ENCODE measurements around the gene SULT2A1. TPM values are rescaled to one million over a fixed set of nuclear protein-coding genes. Genes with fewer than 3 reads are reported as not detected.
"Not testable (repeated sequence)": the region's sequence is repeated elsewhere in the genome, so short reads cannot be mapped to it uniquely, and the experiment has no call there.

Gene SULT2A1, protein sequence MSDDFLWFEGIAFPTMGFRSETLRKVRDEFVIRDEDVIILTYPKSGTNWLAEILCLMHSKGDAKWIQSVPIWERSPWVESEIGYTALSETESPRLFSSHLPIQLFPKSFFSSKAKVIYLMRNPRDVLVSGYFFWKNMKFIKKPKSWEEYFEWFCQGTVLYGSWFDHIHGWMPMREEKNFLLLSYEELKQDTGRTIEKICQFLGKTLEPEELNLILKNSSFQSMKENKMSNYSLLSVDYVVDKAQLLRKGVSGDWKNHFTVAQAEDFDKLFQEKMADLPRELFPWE
- not detected for total RNA-seq

DNA sequence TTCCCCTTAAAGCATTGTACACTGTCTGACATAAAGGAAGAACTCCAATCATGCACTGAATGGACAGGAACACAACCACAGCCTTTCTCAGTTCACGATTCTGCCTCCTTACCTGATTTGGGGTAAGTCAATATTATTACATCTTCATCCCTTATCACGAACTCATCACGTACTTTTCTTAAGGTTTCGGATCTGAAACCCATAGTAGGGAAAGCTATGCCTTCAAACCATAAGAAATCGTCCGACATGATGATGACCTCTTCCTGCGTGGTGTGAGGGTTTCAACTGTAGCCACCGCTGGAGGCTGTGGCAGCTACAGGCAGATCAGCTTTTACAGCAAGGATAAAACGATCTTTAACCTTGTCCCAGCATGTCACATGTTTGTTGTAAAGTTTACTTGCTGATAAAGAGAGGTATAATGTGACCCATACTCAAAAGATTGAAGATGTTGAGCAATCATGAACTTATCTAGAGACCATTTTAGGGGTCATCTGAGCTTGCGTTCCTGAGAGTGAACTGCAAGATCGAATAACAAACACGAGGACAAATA is at the start of gene SULT2A1:
Gene SULT2A1 (minus strand): TSS at position 306 of the 550 bp plus-strand sequence. CDS start 58 bp downstream, at position 248.
- no peak for DNase-seq

DNA sequence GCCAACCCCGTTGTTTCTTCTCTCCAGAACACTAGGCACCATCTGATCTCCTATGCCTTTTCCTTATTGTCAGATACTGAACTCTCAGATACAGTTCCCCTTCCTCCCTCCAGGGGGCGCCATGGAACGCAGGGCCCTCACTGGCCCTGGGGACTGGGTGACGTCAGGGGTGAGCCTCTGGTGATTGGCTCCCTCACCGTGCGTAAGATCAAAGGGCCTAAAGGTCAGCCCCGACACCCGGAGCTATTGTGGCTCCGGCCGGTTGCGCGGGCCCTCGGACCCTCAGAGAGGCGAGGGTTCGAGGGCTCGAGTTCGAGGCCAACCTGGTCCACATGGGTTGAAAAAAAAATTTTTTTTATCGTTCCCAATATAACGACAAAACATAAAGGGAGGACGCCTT is 42.5 kb upstream of the SULT2A1 start:
- DNase-seq = not testable (repeated sequence)

DNA sequence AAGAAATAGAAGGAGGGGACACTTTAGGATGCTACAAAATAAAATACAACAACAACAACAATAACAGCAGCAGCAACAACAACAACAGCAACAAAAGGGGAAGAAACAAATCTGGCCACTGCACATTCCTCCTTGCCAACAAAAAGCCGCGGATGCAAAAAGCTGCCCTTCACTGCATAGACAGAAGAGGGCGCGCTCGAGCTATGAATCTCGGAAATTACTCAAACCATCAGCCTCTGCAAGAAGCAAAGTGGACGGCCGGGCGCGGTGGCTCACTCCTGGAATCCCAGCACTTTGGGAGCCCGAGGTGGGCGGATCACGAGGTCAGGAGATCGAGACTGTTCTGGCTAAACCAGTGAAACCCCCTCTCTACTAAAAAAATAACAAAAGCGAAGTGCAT is 34.0 kb upstream of the SULT2A1 start:
- not testable (repeated sequence) for DNase-seq

DNA sequence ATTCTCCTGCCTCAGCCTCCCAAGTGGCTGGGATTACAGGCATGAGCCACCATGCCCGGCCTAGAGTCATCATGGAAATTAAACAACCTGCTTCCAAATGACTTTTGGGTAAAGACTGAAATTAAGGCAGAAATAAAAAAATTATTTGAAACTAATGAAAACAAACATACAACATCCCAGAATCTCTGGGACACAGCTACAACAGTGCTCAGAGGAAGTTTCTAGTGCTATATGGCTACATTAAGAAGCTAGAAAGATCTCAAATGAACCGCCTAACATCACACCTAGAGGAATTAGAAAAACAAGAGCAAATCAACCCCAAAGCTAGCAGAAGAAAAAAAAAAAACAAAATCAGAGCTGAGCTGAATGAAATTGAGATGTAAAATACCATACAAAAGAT is 24.1 kb upstream of the SULT2A1 start:
- DNase-seq = not testable (repeated sequence)

DNA sequence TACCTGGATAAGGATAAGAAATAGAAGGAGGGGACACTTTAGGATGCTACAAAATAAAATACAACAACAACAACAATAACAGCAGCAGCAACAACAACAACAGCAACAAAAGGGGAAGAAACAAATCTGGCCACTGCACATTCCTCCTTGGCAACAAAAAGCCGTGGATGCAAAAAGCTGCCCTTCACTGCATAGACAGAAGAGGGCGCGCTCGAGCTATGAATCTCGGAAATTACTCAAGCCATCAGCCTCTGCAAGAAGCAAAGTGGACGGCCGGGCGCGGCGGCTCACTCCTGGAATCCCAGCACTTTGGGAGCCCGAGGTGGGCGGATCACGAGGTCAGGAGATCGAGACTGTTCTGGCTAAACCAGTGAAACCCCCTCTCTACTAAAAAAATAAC is 23.2 kb upstream of the SULT2A1 start:
- DNase-seq = peak; percentile 44

DNA sequence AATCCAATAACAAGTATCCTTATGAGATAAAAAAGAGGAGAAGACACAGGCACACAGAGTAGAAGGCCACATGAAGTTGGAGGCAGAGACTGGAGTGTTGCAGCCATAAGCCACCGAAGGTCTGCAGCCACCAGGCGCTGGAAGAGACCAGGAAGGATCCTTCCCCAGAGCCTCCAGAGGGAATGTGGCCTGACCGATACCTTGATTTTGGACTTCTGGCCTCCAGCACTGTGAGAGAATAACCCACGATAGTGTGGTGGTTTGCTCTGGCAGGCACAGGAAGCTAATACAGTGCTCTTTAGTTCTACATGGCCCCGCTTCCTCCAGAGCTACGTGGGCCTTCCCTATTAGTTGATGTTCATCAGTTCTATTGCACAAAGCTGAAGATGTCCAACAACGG is 15.3 kb upstream of the SULT2A1 start:
- DNase-seq = no peak

DNA sequence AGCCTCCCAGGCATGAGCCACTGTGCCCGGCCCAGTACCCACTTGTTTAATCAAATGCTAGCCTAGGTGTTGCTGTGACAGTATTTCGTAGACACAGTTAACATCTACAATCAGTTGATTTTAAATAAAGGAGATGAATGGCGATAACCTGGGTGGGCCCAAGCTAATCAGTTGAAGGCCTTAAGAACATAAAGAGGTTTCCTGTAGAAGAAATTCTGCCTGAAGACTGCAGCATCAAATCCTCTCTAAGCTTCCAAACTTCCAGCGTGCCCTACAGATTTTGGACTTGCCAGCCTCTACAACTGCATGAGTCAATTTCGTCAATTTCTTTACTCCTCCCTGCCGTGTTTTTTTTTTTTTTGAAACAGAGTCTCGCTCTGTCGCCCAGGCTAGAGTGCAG is 13.2 kb upstream of the SULT2A1 start:
- DNase-seq = no peak

DNA sequence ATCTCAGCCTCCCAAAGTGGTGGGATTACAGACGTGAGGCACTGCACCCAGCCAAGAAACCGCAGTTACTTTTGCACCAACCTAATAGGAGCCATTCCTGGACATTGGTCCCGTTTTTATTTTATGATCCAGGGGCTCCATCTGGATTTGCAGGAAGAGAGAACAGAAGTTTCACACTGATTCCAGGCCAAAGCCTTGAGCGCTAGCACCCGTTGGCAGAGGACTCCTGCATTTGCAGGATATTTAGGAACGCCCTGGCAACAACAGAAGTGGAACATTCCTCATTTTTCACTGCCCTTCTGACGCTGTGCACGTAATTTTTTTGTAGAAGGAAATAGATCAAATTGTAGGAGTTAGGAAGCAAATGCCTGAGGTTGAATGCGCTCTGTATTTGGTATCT is 11.7 kb upstream of the SULT2A1 start:
- DNase-seq = no peak

DNA sequence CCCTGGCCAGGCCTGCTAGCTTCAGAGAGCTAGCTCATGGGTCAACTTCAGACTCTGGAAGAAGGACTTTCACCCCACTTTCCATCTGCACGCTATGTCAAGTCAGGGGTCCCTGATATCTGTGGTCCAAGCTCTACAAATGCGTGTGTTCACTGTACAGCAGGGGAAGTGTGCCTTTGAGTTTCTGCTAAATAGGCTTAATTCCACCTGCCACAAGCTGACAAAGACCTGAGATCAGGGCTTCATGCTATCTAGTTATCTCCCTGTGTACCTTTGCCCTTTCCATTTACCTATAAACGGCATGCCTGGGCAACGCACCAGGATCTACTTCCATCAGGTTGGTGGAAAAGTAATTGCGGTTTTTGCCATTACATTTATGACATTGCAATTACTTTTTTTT is 10.7 kb upstream of the SULT2A1 start:
- DNase-seq = no peak

DNA sequence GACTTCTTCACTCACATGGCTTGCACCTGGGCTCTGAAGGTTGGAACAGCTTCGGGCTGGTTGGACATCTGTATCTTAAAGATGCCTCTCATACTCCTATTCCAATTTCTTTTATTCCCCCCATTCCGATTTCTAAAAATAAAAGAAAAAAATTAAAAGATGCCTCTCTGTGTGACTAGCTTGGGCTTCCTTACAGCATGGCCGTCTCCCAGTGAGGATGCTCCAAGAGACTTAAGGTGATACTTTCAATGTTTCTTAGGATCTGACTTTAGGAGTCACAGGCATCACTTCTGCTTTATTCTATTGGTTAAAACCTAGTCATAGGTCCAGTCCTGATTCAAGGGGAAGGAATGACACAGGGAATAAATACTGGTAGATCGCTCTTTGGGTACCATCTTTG is 9.9 kb upstream of the SULT2A1 start:
- DNase-seq = no peak

DNA sequence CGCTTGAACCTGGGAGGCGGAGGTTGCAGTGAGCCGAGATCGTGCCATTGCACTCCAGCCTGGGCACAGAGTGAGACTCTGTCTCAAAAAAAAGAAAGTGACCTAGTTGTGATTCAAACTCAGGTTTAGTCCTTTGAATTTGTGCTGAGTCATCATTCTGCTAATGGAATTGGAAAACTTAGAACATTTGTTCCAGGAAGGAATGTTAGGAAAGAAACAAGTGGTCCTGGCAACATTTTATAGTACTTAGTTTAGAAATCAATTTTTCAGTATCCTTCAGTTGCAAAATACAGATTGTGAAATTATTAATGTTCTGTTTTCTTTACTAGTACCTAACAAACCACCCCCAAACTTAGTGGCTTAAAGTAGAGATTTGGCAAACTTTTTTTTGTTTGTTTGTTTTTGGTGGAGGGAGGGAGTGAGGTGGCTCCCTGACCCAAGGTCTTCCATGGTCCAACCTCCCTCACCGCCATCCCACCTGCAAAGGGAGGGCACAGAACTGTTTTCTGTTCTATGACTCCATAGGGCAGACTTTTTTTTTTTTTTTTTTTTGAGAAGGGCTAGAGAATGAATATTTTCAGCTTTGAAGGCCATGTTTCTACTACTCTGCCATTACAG is 9.2 kb upstream of the SULT2A1 start:
- DNase-seq = no peak

DNA sequence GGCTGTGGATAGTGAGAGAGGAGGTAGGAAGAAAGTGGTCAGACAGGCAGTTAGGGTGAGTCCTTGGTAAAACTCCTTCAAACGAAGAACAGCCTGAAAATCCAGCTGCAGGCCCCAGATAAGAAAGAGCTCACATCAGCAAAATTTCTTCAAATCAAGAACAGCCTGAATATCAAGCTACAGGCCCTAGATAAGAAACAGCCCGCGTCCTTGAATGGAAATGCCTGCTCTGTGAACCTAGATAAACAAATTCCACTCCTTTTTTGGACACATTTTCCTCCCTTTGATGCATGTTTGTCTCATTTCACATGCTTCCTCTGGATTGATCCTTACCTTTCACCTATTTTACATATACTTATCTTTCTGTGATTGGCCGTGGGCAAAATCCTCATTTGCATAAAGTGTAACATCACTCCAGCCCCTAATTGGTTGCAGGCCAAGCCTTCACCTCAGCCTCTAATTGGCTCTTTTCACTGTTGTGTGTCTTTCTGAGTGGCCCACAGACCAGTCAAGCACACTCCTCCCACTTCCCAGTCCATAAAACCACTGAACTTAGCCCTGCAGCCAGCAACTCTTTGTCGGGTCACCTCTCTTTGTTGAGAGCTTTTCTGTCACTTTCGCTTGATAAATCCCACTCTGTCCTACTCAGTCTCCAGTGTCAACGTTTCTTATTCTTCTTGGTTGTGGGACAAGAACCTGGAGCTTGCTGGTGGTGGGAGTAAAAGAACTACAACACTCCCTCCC is 6.0 kb upstream of the SULT2A1 start:
- no peak for DNase-seq

DNA sequence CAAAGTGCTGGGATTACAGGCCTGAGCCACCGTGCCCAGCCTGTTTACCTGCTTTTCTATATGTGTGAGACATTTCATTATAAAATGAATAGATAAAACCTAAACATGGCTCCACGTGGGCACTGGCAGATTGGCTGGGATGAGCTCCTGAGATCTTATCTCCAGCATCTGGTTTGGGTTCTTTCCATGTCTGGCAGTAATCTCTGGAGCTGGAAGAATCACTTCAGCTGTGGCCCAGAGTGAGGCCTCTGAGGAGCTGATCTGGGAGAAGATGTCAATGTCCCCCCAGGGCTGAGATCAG is 5.5 kb upstream of the SULT2A1 start:
- DNase-seq = no peak

DNA sequence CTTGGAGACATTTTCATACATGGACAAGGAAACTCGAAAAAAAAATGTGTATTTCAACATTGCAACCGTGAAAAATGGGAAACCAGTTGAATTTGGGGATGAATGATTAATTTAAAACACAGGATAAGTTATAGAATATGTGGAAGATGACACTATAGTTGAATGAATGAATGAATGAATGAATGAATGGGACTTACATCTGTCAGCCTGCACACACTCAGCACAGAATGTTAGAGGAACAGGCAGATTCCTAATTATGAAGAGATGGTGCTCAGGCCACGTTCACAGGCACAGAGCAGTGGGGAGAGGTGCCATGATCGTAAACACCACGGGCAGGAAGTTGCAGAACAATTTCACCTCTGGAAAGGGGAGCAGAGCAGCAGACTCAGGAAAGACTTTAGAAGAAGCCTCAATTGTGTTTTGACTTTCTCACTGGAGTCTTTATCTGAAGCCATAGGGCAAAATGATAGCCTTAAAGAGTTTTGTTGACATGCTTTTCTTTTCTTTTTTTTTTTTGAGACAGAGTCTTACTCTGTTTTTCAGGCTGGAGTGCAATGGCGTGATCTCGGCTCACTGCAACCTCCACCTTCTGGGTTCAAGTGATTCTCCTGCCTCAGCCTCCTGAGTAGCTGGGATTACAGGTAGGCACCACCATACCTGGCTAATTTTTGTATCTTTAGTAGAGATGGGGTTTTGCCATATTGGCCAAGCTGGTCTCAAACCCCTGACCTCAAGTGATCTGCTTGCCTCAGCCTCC is 4.9 kb upstream of the SULT2A1 start:
- no peak for DNase-seq

DNA sequence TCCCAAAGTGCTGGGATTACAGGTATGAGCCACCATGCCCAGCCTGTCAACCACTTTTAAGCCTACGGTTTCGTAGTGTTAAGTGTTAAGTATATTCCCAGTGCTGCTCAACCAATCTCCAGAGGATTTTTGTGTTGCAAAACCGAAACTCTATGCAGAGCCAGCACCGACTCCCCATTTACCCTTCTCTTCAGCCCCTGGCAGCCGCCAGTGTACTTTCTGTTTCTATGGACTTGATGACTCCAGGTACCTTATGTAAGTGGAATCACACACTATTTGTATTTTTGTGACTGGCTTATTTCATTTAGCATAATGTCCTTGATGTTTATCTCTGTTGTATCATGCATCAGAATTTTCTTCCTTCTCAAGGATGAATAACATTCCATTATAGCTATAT is 1.1 kb downstream of the SULT2A1 start:
- no peak for DNase-seq

DNA sequence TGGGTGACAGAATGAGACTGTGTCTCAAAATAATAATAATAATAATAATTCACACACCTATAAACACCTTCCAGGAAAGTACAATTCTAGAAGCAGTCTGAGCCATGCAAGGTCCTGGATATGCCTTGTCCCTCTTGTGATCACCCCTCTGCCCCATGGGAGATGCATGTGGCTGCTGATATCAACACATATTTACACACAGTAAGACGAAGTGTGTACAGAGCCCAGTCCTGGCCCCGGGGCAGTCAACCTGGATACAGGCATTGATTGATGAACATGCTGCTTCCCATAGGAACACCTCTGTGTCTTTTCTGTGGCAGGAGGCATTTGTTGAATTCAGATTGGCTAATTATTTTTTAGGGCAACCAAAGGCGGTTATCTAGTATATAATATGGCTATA is 3.2 kb downstream of the SULT2A1 start:
- DNase-seq = no peak

DNA sequence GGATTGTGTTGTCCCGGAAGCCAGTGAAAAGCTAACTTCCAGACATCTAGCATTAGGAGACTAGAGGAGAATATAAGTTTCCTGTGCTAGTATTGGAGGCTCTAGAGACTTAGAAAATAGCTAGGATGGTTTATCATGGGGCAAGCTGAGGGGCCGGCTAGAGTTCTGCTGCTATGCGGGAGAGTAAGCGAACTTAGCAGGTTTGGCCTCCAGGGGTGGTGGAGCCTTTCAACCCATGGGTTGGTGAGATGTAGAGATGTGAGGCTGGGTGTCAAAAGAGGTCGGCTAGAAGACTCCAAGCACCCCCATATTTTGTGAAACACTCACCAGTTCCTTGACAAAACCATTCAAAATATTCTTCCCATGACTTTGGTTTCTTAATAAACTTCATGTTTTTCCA is 4.4 kb downstream of the SULT2A1 start:
- no peak for DNase-seq

DNA sequence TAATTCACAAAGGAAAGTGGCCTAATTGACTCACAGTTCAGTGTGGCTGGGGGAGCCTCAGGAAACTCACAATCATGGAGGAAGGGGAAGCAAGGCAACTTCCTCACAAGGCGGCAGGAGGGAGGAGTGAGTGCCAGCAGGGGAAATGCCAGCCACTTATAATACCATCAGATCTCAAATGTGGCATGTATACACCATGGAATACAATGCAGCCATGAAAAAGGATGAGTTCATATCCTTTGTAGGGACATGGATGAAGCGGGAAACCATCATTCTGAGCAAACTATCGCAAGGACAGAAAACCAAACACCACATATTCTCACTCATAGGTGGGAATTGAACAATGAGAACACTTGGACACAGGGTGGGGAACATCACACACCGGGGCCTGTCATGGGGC is 6.7 kb downstream of the SULT2A1 start:
- DNase-seq = not testable (repeated sequence)

DNA sequence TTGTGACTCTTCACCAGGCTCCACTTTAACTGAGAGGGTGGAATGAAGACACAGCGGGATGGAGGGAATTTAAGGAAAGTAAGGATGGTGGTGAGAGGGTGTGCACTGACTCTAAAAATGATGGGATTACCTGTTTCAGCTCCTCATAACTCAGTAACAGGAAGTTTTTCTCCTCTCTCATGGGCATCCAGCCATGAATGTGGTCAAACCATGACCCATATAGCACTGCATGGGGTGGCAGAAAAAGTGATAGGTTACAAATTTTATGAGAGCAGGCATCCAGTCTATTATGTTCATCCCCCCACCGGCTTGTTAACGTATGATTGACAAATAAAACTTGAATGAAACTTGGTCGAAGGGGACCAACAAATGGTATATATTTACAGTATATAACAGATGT is 7.2 kb downstream of the SULT2A1 start:
- no peak for DNase-seq

DNA sequence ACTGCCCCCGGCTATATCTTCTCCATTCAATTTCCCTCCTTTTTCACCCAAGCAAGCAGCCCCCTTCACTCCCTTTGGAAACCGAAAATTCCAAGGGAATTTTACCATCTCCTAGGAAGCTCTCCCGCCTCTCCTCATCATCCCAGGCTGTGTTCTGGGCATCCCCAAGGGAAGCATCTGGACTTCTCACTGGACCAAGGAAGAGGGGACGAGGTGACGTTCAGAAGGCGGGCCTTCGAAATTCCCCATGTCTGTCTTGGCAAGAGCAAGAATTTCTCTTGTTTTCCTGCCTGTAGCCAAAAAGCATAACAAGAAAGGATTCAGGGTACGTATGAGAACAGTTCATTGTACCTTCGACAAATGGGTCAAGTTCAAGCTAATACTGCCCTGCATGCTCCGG is 20.9 kb downstream of the SULT2A1 start:
- DNase-seq = no peak

DNA sequence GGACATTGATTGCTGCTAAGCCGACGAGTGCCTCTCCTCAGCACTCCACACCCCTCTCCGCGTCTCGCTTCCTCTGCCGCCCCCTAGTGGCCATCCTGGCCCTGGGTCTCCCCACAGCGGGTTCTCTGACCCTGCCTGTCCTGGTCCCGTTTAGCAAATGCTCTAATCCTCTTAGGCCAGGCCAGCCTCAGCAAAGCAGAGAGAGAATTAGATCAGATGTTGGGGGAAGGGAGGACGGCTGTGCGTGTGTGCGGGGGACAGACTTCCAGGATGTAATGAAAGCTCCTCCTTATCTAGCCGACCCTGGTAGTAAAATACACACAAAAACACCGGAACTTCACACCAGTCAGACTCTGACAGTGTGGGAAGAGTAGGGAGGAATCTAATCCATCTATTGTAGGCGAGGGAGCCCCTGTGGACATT is 22.6 kb downstream of the SULT2A1 start:
- peak; percentile 77 for DNase-seq

DNA sequence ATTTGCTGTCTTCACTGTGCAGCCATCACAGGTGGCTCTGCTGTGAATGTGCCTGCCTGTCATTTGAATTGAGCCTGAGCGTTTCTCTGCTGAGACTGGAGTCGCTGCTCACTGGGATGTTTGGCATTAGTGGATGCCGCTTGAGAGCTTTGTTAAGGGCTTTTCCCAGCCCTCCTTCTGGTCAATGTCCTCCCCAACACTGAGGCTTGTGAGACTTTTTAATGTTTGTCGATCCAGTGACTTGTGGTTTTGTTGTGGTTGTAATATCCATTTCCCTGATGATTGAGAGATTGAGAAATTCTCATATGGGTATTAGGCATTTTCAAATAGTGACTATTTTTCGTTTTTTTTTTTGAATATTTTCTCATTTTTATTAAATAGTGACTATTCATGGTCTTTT is 24.5 kb downstream of the SULT2A1 start:
- no peak for DNase-seq

DNA sequence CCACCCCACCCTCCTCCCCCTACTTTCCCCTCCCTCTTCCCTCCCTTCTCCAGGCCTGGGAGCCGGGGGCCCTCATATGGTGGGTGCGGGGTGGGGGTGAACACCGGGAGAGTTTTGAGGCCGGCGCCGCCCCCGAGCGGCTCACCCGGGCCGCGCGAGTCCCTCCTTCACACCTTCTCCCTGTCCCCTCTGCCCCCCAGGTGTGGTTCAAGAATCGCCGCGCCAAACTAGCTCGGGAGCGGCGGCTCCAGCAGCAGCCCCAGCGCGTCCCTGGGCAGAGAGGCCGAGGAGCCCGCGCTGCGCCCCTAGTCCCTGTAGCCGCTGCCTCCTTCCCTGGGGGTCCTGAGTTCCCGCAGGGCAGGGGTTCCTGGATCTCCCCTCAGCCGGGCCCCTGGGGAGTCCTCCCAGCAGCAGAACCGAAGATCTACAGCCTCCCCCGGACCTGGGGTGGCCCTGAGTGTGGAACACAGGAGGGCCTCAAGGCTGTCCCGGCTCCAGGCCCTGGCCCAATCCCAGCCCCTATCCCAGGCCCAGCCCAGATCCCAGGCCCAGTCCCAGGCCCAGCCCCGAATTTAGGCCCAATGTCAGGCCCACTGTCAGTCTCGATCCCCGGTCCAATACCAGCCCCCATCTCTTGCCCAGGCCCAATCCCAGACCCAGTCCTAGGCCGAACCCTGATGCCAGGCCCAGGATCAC is 25.4 kb downstream of the SULT2A1 start:
- no peak for DNase-seq

Measured in effector CD4-positive, alpha-beta T cell (primary cell).